Measurements from ENCODE around the gene ACTR8.
"Not testable (repeated sequence)": the region's sequence is repeated elsewhere in the genome, so short reads cannot be mapped to it uniquely, and the experiment has no call there.

ACTR8 gene, protein sequence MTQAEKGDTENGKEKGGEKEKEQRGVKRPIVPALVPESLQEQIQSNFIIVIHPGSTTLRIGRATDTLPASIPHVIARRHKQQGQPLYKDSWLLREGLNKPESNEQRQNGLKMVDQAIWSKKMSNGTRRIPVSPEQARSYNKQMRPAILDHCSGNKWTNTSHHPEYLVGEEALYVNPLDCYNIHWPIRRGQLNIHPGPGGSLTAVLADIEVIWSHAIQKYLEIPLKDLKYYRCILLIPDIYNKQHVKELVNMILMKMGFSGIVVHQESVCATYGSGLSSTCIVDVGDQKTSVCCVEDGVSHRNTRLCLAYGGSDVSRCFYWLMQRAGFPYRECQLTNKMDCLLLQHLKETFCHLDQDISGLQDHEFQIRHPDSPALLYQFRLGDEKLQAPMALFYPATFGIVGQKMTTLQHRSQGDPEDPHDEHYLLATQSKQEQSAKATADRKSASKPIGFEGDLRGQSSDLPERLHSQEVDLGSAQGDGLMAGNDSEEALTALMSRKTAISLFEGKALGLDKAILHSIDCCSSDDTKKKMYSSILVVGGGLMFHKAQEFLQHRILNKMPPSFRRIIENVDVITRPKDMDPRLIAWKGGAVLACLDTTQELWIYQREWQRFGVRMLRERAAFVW

GRCh38 chr3:53881691-53882593 is at the start of gene ACTR8:
TSS of gene ACTR8 (minus strand) at chr3:53882152. CDS start at chr3:53882101, 51 bp downstream.
- peak; percentile 92 for DNase-seq (ENCODE audit: low read depth)
- Histone ChIP-seq H3K36me3 (ENCODE audit: control insufficient read depth, insufficient read depth, low read length, severe bottlenecking) (peaks cover 59% of the 10 kb centered on the region), H3K9me3 (ENCODE audit: control insufficient read depth, low read length) (no peaks in the 10 kb centered on the region), H3K4me1 (ENCODE audit: control insufficient read depth, insufficient read depth, low read length) (peaks cover 13% of the 10 kb centered on the region), H3K27me3 (replicated peaks; ENCODE audit: control insufficient read depth, insufficient read depth, low read length) (no peaks in the 10 kb centered on the region), H3K4me3 (ENCODE audit: low read length) (peak within 1 kb of the TSS; percentile 96), H3K9ac (ENCODE audit: low read length) (peak within 1 kb of the TSS; percentile 98)

GRCh38 chr3:53927208-53927872 is 45.4 kb upstream of the ACTR8 start:
- H3K36me3 ChIP-seq (ENCODE audit: control insufficient read depth, insufficient read depth, low read length, severe bottlenecking); DNase-seq (ENCODE audit: low read depth); H3K27me3 ChIP-seq (replicated peaks; ENCODE audit: control insufficient read depth, insufficient read depth, low read length); H3K9ac ChIP-seq (ENCODE audit: low read length); H3K4me3 ChIP-seq (ENCODE audit: low read length); H3K9me3 ChIP-seq (ENCODE audit: control insufficient read depth, low read length); H3K4me1 ChIP-seq (ENCODE audit: control insufficient read depth, insufficient read depth, low read length): not testable (repeated sequence)

- no peaks in the 10 kb centered on the region for H3K27me3 ChIP-seq (replicated peaks; ENCODE audit: control insufficient read depth, insufficient read depth, low read length)
- H3K4me1 ChIP-seq (ENCODE audit: control insufficient read depth, insufficient read depth, low read length), result no peaks in the 10 kb centered on the region
- H3K9me3 ChIP-seq (ENCODE audit: control insufficient read depth, low read length), result peaks cover 22% of the 10 kb centered on the region
- no peak overlapping the region for H3K9ac ChIP-seq (ENCODE audit: low read length)
- H3K36me3 ChIP-seq (ENCODE audit: control insufficient read depth, insufficient read depth, low read length, severe bottlenecking), result no peaks in the 10 kb centered on the region
- peak; percentile 48 for DNase-seq (ENCODE audit: low read depth)
- H3K4me3 ChIP-seq (ENCODE audit: low read length), result no peak overlapping the region
Measured at GRCh38 chr3:53921296-53921695, 39.3 kb upstream of the ACTR8 start.

GRCh38 chr3:53919741-53920140 is 37.8 kb upstream of the ACTR8 start:
- H3K9me3 ChIP-seq (ENCODE audit: control insufficient read depth, low read length), result peaks cover 22% of the 10 kb centered on the region
- DNase-seq (ENCODE audit: low read depth), result no peak

DNA sequence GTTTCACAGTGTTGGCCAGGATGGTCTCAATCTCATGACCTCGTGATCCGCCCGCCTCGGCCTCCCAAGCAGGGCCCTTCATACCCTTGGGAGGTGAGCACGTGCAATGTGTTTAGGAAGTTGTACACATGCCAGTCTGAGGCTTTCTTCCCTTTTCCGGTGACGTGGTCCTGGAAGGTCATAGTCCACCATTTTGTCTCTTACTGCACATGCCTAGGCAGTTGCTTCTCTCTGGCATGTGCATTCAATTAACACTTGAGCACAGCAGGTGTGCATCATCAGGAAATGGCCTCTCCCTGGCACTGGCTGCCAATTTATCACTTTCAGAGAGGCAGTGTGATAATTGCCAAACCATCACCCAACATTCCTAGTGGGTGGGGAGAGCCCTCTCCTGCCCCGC is 31.4 kb upstream of the ACTR8 start:
- Histone ChIP-seq H3K27me3 (replicated peaks; ENCODE audit: control insufficient read depth, insufficient read depth, low read length) (no peaks in the 10 kb centered on the region), H3K4me3 (ENCODE audit: low read length) (no peak overlapping the region), H3K36me3 (ENCODE audit: control insufficient read depth, insufficient read depth, low read length, severe bottlenecking) (no peaks in the 10 kb centered on the region), H3K9me3 (ENCODE audit: control insufficient read depth, low read length) (peaks cover 7% of the 10 kb centered on the region), H3K9ac (ENCODE audit: low read length) (no peak overlapping the region), H3K4me1 (ENCODE audit: control insufficient read depth, insufficient read depth, low read length) (no peaks in the 10 kb centered on the region)
- DNase-seq (ENCODE audit: low read depth), result no peak

More at GRCh38 chr3:53919741-53920140, 37.8 kb upstream of the ACTR8 start:
- H3K4me3 ChIP-seq (ENCODE audit: low read length), result no peak overlapping the region
- no peaks in the 10 kb centered on the region for H3K4me1 ChIP-seq (ENCODE audit: control insufficient read depth, insufficient read depth, low read length)
- H3K36me3 ChIP-seq (ENCODE audit: control insufficient read depth, insufficient read depth, low read length, severe bottlenecking), result no peaks in the 10 kb centered on the region
- H3K9ac ChIP-seq (ENCODE audit: low read length), result no peak overlapping the region
- H3K27me3 ChIP-seq (replicated peaks; ENCODE audit: control insufficient read depth, insufficient read depth, low read length), result no peaks in the 10 kb centered on the region

DNA sequence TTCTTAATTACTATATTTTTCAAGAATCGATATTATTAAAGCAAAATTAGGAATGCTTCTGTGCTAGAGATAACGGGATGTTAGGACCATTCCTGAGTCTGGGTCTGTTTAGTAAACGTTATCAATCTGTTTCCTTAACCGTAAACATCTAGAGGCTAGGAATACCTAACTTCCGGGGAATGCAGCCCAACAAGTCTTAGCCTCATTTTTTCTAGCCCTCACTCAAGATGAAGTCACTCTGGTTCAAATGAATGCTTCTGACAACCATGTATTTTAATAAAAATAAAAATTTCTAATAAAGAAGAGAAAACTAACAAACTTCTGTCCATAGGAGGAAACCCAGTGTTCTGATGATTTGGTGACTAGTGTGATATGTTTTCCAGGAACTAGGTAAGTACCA is 20.8 kb upstream of the ACTR8 start:
- no peak for DNase-seq (ENCODE audit: low read depth)

DNA sequence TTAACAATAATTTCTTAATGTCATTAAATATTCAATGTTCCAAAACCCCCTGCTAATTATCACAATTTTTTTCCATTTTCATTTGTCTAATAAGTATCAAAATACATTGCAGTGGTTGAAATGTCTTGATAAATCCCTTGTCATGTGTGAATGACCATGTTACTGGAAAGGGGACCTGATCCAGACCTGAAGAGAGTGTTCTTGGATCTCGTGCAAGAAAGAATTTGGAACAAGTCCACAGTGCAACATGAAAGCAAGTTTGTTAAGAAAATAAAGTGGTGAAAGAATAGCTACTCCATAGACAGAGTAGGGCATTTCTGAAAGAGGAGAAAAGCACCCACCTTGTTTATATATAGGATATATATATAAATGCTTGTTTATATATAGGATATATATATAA is 20.1 kb upstream of the ACTR8 start:
- peaks cover 3% of the 10 kb centered on the region for H3K4me1 ChIP-seq (ENCODE audit: control insufficient read depth, insufficient read depth, low read length)
- no peak overlapping the region for H3K4me3 ChIP-seq (ENCODE audit: low read length)
- peaks cover 3% of the 10 kb centered on the region for H3K27me3 ChIP-seq (replicated peaks; ENCODE audit: control insufficient read depth, insufficient read depth, low read length)
- DNase-seq (ENCODE audit: low read depth), result no peak
- peaks cover 7% of the 10 kb centered on the region for H3K9me3 ChIP-seq (ENCODE audit: control insufficient read depth, low read length)
- H3K36me3 ChIP-seq (ENCODE audit: control insufficient read depth, insufficient read depth, low read length, severe bottlenecking), result no peaks in the 10 kb centered on the region
- no peak overlapping the region for H3K9ac ChIP-seq (ENCODE audit: low read length)

More for the DNA sequence above, 20.8 kb upstream of the ACTR8 start:
- no peak overlapping the region for H3K4me3 ChIP-seq (ENCODE audit: low read length)
- no peaks in the 10 kb centered on the region for H3K27me3 ChIP-seq (replicated peaks; ENCODE audit: control insufficient read depth, insufficient read depth, low read length)
- no peak overlapping the region for H3K9ac ChIP-seq (ENCODE audit: low read length)
- H3K4me1 ChIP-seq (ENCODE audit: control insufficient read depth, insufficient read depth, low read length), result peaks cover 3% of the 10 kb centered on the region
- no peaks in the 10 kb centered on the region for H3K36me3 ChIP-seq (ENCODE audit: control insufficient read depth, insufficient read depth, low read length, severe bottlenecking)
- H3K9me3 ChIP-seq (ENCODE audit: control insufficient read depth, low read length), result peaks cover 7% of the 10 kb centered on the region

DNA sequence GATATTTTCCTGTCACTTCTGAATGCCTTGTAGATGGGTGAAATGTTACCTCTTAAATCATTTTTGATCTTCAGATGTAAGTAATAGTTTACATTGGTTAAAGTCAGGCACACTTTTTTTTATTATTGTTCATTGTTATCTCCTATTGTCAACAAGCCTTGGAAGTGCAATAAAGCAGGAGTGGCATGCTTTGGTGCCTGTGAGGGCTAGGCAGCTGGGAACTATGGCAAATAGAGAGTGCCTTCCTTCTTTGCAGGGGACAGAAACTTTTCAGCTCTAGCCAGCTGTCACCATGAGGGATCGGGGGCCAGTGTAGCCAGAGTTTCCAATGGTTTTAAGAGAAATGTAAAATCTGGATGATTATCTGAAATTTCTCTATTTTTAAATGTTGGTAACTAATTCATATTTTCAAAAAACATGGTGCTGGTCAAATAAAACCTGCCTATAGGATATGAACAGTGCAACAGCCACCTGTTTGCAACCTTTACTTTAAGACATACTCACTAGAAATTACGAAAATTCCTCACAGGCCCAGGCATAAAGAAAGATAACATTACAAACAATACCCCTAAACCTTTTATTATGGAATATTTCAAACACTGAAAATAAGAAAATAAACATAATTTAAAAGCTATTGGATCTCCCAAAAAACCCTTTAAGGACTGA is 18.8 kb upstream of the ACTR8 start:
- no peak for DNase-seq (ENCODE audit: low read depth)
- Histone ChIP-seq H3K9me3 (ENCODE audit: control insufficient read depth, low read length) (no peaks in the 10 kb centered on the region), H3K27me3 (replicated peaks; ENCODE audit: control insufficient read depth, insufficient read depth, low read length) (peaks cover 3% of the 10 kb centered on the region), H3K9ac (ENCODE audit: low read length) (no peak overlapping the region), H3K36me3 (ENCODE audit: control insufficient read depth, insufficient read depth, low read length, severe bottlenecking) (no peaks in the 10 kb centered on the region), H3K4me1 (ENCODE audit: control insufficient read depth, insufficient read depth, low read length) (peaks cover 3% of the 10 kb centered on the region), H3K4me3 (ENCODE audit: low read length) (no peak overlapping the region)

- H3K4me3 ChIP-seq (ENCODE audit: low read length), result no peak overlapping the region
- no peaks in the 10 kb centered on the region for H3K36me3 ChIP-seq (ENCODE audit: control insufficient read depth, insufficient read depth, low read length, severe bottlenecking)
- DNase-seq (ENCODE audit: low read depth), result no peak
- H3K27me3 ChIP-seq (replicated peaks; ENCODE audit: control insufficient read depth, insufficient read depth, low read length), result peaks cover 9% of the 10 kb centered on the region
- H3K4me1 ChIP-seq (ENCODE audit: control insufficient read depth, insufficient read depth, low read length), result peaks cover 3% of the 10 kb centered on the region
- no peaks in the 10 kb centered on the region for H3K9me3 ChIP-seq (ENCODE audit: control insufficient read depth, low read length)
- no peak overlapping the region for H3K9ac ChIP-seq (ENCODE audit: low read length)
Measured at GRCh38 chr3:53899750-53900149, 17.8 kb upstream of the ACTR8 start.

DNA sequence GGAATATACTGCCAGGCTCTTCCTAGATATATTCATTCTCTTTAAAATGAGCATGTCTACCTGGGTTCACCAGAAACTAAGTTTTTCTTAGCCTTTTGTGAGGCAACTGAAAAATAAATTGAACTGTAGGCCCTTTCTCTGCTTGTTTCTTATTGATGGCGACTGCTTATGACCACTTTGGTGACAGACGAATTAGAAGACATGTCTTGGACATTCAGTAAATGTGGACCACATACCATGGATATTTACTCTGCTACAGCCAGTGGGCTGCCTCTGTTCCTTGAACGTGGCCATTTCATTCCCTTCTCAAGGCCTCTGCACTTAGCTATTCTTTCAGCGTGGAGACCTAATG is 10.3 kb upstream of the ACTR8 start:
- peaks cover 15% of the 10 kb centered on the region for H3K4me1 ChIP-seq (ENCODE audit: control insufficient read depth, insufficient read depth, low read length)
- H3K4me3 ChIP-seq (ENCODE audit: low read length), result peak overlapping the region; percentile 92

More for the DNA sequence above, 10.3 kb upstream of the ACTR8 start:
- DNase-seq (ENCODE audit: low read depth), result no peak
- no peaks in the 10 kb centered on the region for H3K9me3 ChIP-seq (ENCODE audit: control insufficient read depth, low read length)
- H3K9ac ChIP-seq (ENCODE audit: low read length), result peak overlapping the region; percentile 81
- H3K36me3 ChIP-seq (ENCODE audit: control insufficient read depth, insufficient read depth, low read length, severe bottlenecking), result peaks cover 7% of the 10 kb centered on the region
- H3K27me3 ChIP-seq (replicated peaks; ENCODE audit: control insufficient read depth, insufficient read depth, low read length), result peaks cover 9% of the 10 kb centered on the region
